Putamen (tissue), 1 donor: ENCODE data around the gene CEP85.

Experiments used
- DNase-seq: peaks from one replicate; pipeline ENCODE4 v3.0.0-alpha.2; 2016; ENCODE audit warnings: low spot score

CEP85 gene

GRCh38 chr1:26317146-26317545 is 83.1 kb downstream of the CEP85 start:
- no peak for DNase-seq

- no peak for DNase-seq
Measured at GRCh38 chr1:26317612-26318337, 83.8 kb downstream of the CEP85 start, which contains the start of gene CD52. Gene CD52 (plus strand): TSS chr1:26317958. CDS start chr1:26318018, 60 bp downstream.

GRCh38 chr1:26318338-26319064 is 84.5 kb downstream of the CEP85 start:
- no peak for DNase-seq

GRCh38 chr1:26320896-26321295 is 86.9 kb downstream of the CEP85 start:
- DNase-seq: no peak

GRCh38 chr1:26321315-26322041 is 87.5 kb downstream of the CEP85 start:
- DNase-seq: peak; percentile 87

- no peak for DNase-seq
Measured at GRCh38 chr1:26322042-26322331, 88.0 kb downstream of the CEP85 start.

GRCh38 chr1:26323382-26323781 is 89.4 kb downstream of the CEP85 start:
- no peak for DNase-seq

GRCh38 chr1:26324550-26324949 is 90.5 kb downstream of the CEP85 start:
- no peak for DNase-seq

- no peak for DNase-seq
Measured at GRCh38 chr1:26327956-26328362, 94.0 kb downstream of the CEP85 start.
